ENCODE results near the gene C4orf54. TPM values are rescaled to one million over a fixed set of nuclear protein-coding genes. Genes with fewer than 3 reads are reported as not detected.

C4orf54 gene
- total RNA-seq, 1 donor from 2014 or later = not detected

DNA sequence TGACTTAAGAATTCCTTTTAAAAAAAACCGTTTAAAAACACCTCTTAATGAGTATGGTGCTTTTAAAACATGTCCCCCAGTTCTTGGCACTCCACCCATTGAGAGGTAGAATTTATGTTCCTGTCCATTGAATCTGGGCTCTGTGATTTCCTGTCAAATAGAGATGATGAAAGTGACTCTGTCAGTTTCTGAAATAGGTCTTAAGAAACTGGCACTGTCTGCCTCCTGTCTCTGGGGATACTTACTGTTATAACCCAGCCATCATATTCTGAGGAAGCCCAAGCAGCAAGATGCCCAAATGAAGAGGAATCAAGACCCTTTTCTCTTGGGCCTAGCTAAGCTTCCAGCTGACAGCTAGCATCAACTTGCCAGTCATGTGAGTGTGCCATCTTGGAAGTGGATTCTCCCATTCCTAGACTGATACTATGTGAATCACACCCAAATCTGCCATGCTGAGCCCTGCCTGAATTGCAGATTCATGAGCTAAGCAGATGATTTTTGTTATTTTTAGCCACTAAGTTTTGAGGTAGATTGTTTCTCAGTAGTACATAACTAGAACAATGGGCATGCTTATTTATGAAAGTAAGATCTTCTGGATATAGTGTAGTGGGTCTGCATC, 22.8 kb downstream of the C4orf54 start:
- Histone ChIP-seq H3K27ac (no peak overlapping the region), H3K9me3 (no peaks in the 10 kb centered on the region), H3K4me1 (no peaks in the 10 kb centered on the region), H3K27me3 (ENCODE audit: low read depth) (no peaks in the 10 kb centered on the region), H3K4me3 (no peak overlapping the region), H3K36me3 (no peaks in the 10 kb centered on the region)
- intact Hi-C loops (cut with DNase I) = no loop called here
- DNase-seq = no peak
- no peak for ATAC-seq
- TF ChIP-seq, protein P1, sequence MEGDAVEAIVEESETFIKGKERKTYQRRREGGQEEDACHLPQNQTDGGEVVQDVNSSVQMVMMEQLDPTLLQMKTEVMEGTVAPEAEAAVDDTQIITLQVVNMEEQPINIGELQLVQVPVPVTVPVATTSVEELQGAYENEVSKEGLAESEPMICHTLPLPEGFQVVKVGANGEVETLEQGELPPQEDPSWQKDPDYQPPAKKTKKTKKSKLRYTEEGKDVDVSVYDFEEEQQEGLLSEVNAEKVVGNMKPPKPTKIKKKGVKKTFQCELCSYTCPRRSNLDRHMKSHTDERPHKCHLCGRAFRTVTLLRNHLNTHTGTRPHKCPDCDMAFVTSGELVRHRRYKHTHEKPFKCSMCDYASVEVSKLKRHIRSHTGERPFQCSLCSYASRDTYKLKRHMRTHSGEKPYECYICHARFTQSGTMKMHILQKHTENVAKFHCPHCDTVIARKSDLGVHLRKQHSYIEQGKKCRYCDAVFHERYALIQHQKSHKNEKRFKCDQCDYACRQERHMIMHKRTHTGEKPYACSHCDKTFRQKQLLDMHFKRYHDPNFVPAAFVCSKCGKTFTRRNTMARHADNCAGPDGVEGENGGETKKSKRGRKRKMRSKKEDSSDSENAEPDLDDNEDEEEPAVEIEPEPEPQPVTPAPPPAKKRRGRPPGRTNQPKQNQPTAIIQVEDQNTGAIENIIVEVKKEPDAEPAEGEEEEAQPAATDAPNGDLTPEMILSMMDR (IDR thresholded peaks at IDR 0.05) = no peak

DNA sequence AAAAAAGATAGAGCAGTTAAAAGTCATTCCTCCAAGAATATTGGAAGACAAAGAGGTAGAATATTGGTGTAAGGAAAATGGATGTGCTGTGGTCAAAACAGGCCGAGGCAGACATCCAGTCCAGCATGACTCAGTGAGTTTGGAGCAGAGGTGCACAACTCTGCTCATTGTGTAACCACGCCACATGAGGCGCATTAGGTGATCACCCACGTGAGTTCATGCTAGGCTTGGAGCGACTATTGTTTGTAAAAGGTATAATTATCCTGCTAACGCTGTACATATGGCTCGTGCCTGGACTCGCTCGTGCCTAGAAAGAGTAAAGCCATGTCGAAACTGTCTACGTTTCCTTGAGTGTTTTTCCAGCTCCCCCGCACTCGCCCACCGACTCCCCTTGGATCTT, 23.9 kb downstream of the C4orf54 start:
- Histone ChIP-seq H3K4me3 (no peak overlapping the region), H3K27me3 (ENCODE audit: low read depth) (no peaks in the 10 kb centered on the region), H3K27ac (no peak overlapping the region), H3K36me3 (no peaks in the 10 kb centered on the region), H3K9me3 (no peaks in the 10 kb centered on the region), H3K4me1 (no peaks in the 10 kb centered on the region)
- ATAC-seq = no peak
- DNase-seq = no peak
- intact Hi-C loops (cut with DNase I) = no loop called here
- TF ChIP-seq, protein P1 (IDR thresholded peaks at IDR 0.05) = no peak

DNA sequence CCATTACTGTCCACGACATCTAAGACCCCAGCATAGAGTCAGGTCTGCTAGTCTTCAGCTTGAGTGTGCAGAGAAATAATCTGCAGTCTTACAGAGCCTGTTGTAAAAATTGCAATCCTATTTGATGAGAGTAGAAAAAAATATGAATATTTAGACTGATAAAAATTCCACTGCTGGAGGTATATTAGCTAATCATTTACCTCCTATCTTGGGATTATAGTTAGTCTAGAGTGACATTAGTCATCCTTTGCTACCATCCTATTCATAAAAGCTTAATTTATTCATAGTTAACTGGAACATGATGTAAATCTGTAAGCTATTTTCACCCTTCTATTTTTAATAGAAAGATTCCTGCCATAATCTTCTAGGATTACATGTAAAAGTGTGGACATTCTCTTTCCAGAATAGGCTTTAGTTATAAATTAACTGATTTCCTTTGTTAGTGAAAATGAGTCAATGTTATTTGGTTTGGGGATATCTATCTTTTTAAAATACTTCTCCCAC, 26.7 kb downstream of the C4orf54 start:
- no peaks in the 10 kb centered on the region for H3K36me3 ChIP-seq
- H3K4me3 ChIP-seq = no peak overlapping the region
- H3K4me1 ChIP-seq = no peaks in the 10 kb centered on the region
- no peaks in the 10 kb centered on the region for H3K9me3 ChIP-seq
- H3K27ac ChIP-seq = no peak overlapping the region
- TF ChIP-seq, protein P1 (IDR thresholded peaks at IDR 0.05) = no peak
- no peaks in the 10 kb centered on the region for H3K27me3 ChIP-seq (ENCODE audit: low read depth)
- ATAC-seq (no peak), DNase-seq (no peak)
- intact Hi-C loops (cut with DNase I) = no loop called here

DNA sequence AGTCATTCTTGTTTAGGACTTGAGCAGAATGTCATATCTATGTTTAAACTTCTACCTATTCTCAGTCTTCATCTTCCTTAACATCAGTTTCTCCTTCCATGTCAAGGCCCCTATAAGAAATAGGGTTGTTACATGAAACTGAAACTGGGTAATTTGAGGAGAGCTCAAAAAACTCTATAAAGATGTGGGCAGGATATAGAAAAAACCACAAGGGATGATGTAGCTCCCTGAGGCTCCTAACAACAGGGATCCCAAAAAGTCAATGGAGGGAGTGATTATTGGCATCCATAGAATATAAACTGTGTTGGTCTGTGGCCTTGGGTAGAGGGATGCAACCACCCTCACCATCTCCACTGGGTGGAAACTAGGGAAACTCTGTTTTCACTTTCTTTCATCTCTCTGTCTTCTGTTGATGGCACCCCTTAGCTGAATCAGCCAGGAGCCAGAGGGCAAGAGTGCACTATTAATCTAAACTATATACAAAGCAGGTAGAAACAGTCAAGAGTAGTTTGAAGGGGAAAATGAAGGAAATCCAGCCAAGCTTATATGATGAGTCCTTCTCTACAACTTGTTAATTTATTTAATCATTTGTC, 27.6 kb downstream of the C4orf54 start:
- intact Hi-C loops (cut with DNase I) = no loop called here
- TF ChIP-seq, protein P1 (IDR thresholded peaks at IDR 0.05) = no peak
- Histone ChIP-seq H3K27me3 (ENCODE audit: low read depth) (no peaks in the 10 kb centered on the region), H3K4me1 (no peaks in the 10 kb centered on the region), H3K4me3 (no peak overlapping the region), H3K27ac (no peak overlapping the region), H3K9me3 (no peaks in the 10 kb centered on the region), H3K36me3 (no peaks in the 10 kb centered on the region)
- DNase-seq (no peak), ATAC-seq (no peak)

DNA sequence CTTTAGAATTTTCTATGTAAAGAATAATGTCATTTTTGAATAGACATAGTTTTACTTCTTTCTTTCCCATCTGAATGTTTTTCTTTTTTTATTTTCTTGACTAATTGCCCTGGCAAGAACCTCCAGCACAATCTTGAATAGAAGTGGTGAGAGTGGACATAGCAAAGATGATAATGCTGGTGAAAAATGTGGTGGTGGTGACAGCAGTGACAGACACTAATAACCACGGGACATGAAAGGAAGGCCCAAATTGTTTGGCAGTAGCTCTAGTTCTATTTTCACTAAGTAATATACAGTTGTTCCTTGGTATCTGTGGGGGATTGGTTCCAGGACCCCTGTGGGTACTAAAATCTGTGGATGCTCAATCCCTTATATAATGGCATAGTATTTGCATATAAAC, 29.6 kb downstream of the C4orf54 start:
- H3K9me3 ChIP-seq = no peaks in the 10 kb centered on the region
- TF ChIP-seq, protein P1 (IDR thresholded peaks at IDR 0.05) = no peak
- ATAC-seq = no peak
- intact Hi-C loops (cut with DNase I) = no loop called here
- no peaks in the 10 kb centered on the region for H3K27me3 ChIP-seq (ENCODE audit: low read depth)
- no peak overlapping the region for H3K4me3 ChIP-seq
- no peak for DNase-seq
- no peak overlapping the region for H3K27ac ChIP-seq
- H3K4me1 ChIP-seq = no peaks in the 10 kb centered on the region
- H3K36me3 ChIP-seq = no peaks in the 10 kb centered on the region

Data from lower lobe of right lung (tissue), 2 donors.